ENCODE measurements around the gene TBX18. TPM values are rescaled to one million over a fixed set of nuclear protein-coding genes. Genes with fewer than 3 reads are reported as not detected.

Gene TBX18
- total RNA-seq, 2 experiments from 2014 or later, result not detected

- Histone ChIP-seq H3K79me2 (ENCODE audit: insufficient read depth, low read depth, low read length) (no peaks in the 10 kb centered on the region), H2AFZ (ENCODE audit: low read length) (no peak overlapping the region), H3K36me3 (ENCODE audit: insufficient read depth, low read length) (no peaks in the 10 kb centered on the region), H3K4me2 (ENCODE audit: low read length) (no peak overlapping the region), H4K20me1 (ENCODE audit: insufficient read depth, low read length) (no peaks in the 10 kb centered on the region), H3K9me2 (ENCODE audit: insufficient read depth, low read length) (0 out of 2 replicates have a peak, but pooled peaks cover 3% of the 10 kb centered on the region), H3K4me1 (ENCODE audit: insufficient read depth, low read length, poor library complexity, severe bottlenecking) (no peaks in the 10 kb centered on the region), H3K27ac (ENCODE audit: low read depth, low read length, poor library complexity, severe bottlenecking) (no peak overlapping the region), H3K9me3 (ENCODE audit: low read length) (no peaks in the 10 kb centered on the region), H3K4me3 (ENCODE audit: low read depth, low read length, poor library complexity, severe bottlenecking) (no peak overlapping the region)
- TF ChIP-seq CTCF (conservative IDR thresholded peaks at IDR 0.05; ENCODE audit: low read length) (no peak), EZH2phosphoT487 (IDR thresholded peaks at IDR 0.05; ENCODE audit: borderline replicate concordance, low read depth, low read length) (no peak)
- intact Hi-C loops (cut with micrococcal nuclease; ENCODE audit: unreplicated experiment), result no loop called here
- no TSS peak for BruUV-seq (replicated peaks)
- ChIA-PET CTCF (ENCODE audit: unreplicated experiment) (no interaction called here), POLR2A (no interaction called here)
- no peak for DNase-seq (ENCODE audit: low spot score)
Observed at GRCh38 chr6:84687431-84687830, 77.0 kb downstream of the TBX18 start.

GRCh38 chr6:84685983-84686584 lies 78.3 kb downstream of the TBX18 start:
- no peak overlapping the region for H3K4me3 ChIP-seq (ENCODE audit: low read depth, low read length, poor library complexity, severe bottlenecking)
- TF ChIP-seq CTCF (conservative IDR thresholded peaks at IDR 0.05; ENCODE audit: low read length) (peak; percentile 77), EZH2phosphoT487 (IDR thresholded peaks at IDR 0.05; ENCODE audit: borderline replicate concordance, low read depth, low read length) (no peak)
- ChIA-PET POLR2A (interaction anchor here (0.7 kb wide), 1 partner anchor 112 kb away, joined by 3 read pairs; no protein-coding TSS in a partner anchor), CTCF (ENCODE audit: unreplicated experiment) (no interaction called here)
- no peaks in the 10 kb centered on the region for H3K36me3 ChIP-seq (ENCODE audit: insufficient read depth, low read length)
- BruUV-seq (replicated peaks), result no TSS peak
- H3K27ac ChIP-seq (ENCODE audit: low read depth, low read length, poor library complexity, severe bottlenecking), result no peak overlapping the region
- no peaks in the 10 kb centered on the region for H3K9me2 ChIP-seq (ENCODE audit: insufficient read depth, low read length)
- H3K79me2 ChIP-seq (ENCODE audit: insufficient read depth, low read depth, low read length), result no peaks in the 10 kb centered on the region
- H3K9me3 ChIP-seq (ENCODE audit: low read length), result no peaks in the 10 kb centered on the region
- no peaks in the 10 kb centered on the region for H3K4me1 ChIP-seq (ENCODE audit: insufficient read depth, low read length, poor library complexity, severe bottlenecking)
- intact Hi-C loops (cut with micrococcal nuclease; ENCODE audit: unreplicated experiment), result no loop called here
- H2AFZ ChIP-seq (ENCODE audit: low read length), result no peak overlapping the region
- H4K20me1 ChIP-seq (ENCODE audit: insufficient read depth, low read length), result no peaks in the 10 kb centered on the region
- DNase-seq (ENCODE audit: low spot score), result peak; percentile 27
- no peak overlapping the region for H3K4me2 ChIP-seq (ENCODE audit: low read length)

- intact Hi-C loops (cut with micrococcal nuclease; ENCODE audit: unreplicated experiment), result no loop called here
- ChIA-PET POLR2A (no interaction called here), CTCF (ENCODE audit: unreplicated experiment) (no interaction called here)
- no peak for TF ChIP-seq CTCF (conservative IDR thresholded peaks at IDR 0.05; ENCODE audit: low read length)
- no peak for TF ChIP-seq EZH2phosphoT487 (IDR thresholded peaks at IDR 0.05; ENCODE audit: borderline replicate concordance, low read depth, low read length)
- H3K36me3 ChIP-seq (ENCODE audit: insufficient read depth, low read length), result no peaks in the 10 kb centered on the region
- H3K9me2 ChIP-seq (ENCODE audit: insufficient read depth, low read length), result no peaks in the 10 kb centered on the region
- H3K4me2 ChIP-seq (ENCODE audit: low read length), result no peak overlapping the region
- no peak for DNase-seq (ENCODE audit: low spot score)
- H3K9me3 ChIP-seq (ENCODE audit: low read length), result no peaks in the 10 kb centered on the region
- no peak overlapping the region for H3K4me3 ChIP-seq (ENCODE audit: low read depth, low read length, poor library complexity, severe bottlenecking)
- H3K4me1 ChIP-seq (ENCODE audit: insufficient read depth, low read length, poor library complexity, severe bottlenecking), result no peaks in the 10 kb centered on the region
- no peak overlapping the region for H2AFZ ChIP-seq (ENCODE audit: low read length)
- no peaks in the 10 kb centered on the region for H4K20me1 ChIP-seq (ENCODE audit: insufficient read depth, low read length)
- no TSS peak for BruUV-seq (replicated peaks)
- H3K79me2 ChIP-seq (ENCODE audit: insufficient read depth, low read depth, low read length), result no peaks in the 10 kb centered on the region
- H3K27ac ChIP-seq (ENCODE audit: low read depth, low read length, poor library complexity, severe bottlenecking), result no peak overlapping the region
Observed at GRCh38 chr6:84681693-84682326, 82.6 kb downstream of the TBX18 start.
